MCF 10A (cell line): ENCODE results near the gene HES4. TPM values are rescaled to one million over a fixed set of nuclear protein-coding genes. Genes with fewer than 3 reads are reported as not detected.
"Not testable (repeated sequence)": the region's sequence is repeated elsewhere in the genome, so short reads cannot be mapped to it uniquely, and the experiment has no call there.

Source experiments
- BruUV-seq: library from RNA; stranded (reverse); fragments of 400-500 nt; replicated peaks from 2 replicates; lab custom pipeline; 2021; lab: Mats Ljungman, UMichigan
- CTCF ChIA-PET: fragments of 300-600 bp; sonication (Branson Sonifier 250); formaldehyde crosslinking; extraction: SDS; loops from one replicate; lab custom pipeline; 2021; ENCODE audit warnings: antibody characterized with exemption, inconsistent platforms; lab: Yijun Ruan, JAX
- POLR2A ChIA-PET: fragments of 300-600, 350-650 bp; sonication (Branson Sonifier 250); formaldehyde crosslinking; extraction: SDS; loops from one replicate; lab custom pipeline; 2020; ENCODE audit warnings: antibody characterized with exemption, inconsistent platforms; lab: Yijun Ruan, JAX
- DNase-seq: peaks from one replicate; pipeline ENCODE4 v3.0.0-alpha.2; 2018; ENCODE audit not compliant: unreplicated experiment
- H3K27ac Mint-ChIP-seq: one replicate; pipeline ENCODE4 v1.8.0; 2022; ENCODE audit warnings: mild to moderate bottlenecking, low read depth, mixed read lengths; ENCODE audit not compliant: unreplicated experiment
- H3K27me3 Mint-ChIP-seq: one replicate; pipeline ENCODE4 v1.8.0; 2022; ENCODE audit warnings: mixed read lengths; ENCODE audit not compliant: insufficient read depth, unreplicated experiment
- H3K36me3 Mint-ChIP-seq: one replicate; pipeline ENCODE4 v1.8.0; 2022; ENCODE audit warnings: mild to moderate bottlenecking, moderate library complexity, mixed read lengths; ENCODE audit not compliant: insufficient read depth, unreplicated experiment
- H3K4me1 Mint-ChIP-seq: one replicate; pipeline ENCODE4 v1.8.0; 2022; ENCODE audit warnings: mixed read lengths; ENCODE audit not compliant: insufficient read depth, unreplicated experiment
- H3K4me3 Mint-ChIP-seq: one replicate; pipeline ENCODE4 v1.8.0; 2022; ENCODE audit warnings: mild to moderate bottlenecking, moderate library complexity, mixed read lengths; ENCODE audit not compliant: unreplicated experiment
- H3K9me3 Mint-ChIP-seq: one replicate; pipeline ENCODE4 v1.8.0; 2022; ENCODE audit warnings: mixed read lengths; ENCODE audit not compliant: unreplicated experiment
- CTCF ChIP-seq: fragments of 200-600 bp; IDR thresholded peaks from one replicate; pipeline ENCODE4 v1.8.0; 2022; ENCODE audit warnings: antibody characterized with exemption, mild to moderate bottlenecking; ENCODE audit not compliant: unreplicated experiment
- intact Hi-C: fragments of 100-400 bp; cut with micrococcal nuclease; formaldehyde crosslinking; loops from 2 replicates; pipeline ENCODE4 v1.14.1; 2022
- total RNA-seq: library from RNA; stranded (reverse); gene quantifications from 2 replicates; pipeline ENCODE4 v1.2.3, GENCODE V29; 2022

The HES4 gene
- total RNA-seq, 1 experiment from 2014 or later: 42.1 TPM

GRCh38 chr1:995665-996633 is 3.9 kb downstream of the HES4 start:
- Mint-ChIP-seq H3K4me3 (no peak overlapping the region), H3K27me3 (no peaks in the 10 kb centered on the region), H3K36me3 (no peaks in the 10 kb centered on the region), H3K9me3 (peaks cover 11% of the 10 kb centered on the region), H3K4me1 (peaks cover 7% of the 10 kb centered on the region), H3K27ac (no peak overlapping the region)
- ChIA-PET POLR2A (interaction anchor here (1.4 kb wide), 1 partner anchor 12 kb away, joined by 3 read pairs; no protein-coding TSS in a partner anchor), CTCF (interaction anchor here (1.6 to 4.8 kb wide), 2 partner anchors 12 to 24 kb away, joined by 3 to 34 read pairs; partner anchors contain the start of gene AGRN)
- intact Hi-C loops: no loop called here
- BruUV-seq: no TSS peak
- DNase-seq: no peak
- TF ChIP-seq CTCF: no peak

DNA sequence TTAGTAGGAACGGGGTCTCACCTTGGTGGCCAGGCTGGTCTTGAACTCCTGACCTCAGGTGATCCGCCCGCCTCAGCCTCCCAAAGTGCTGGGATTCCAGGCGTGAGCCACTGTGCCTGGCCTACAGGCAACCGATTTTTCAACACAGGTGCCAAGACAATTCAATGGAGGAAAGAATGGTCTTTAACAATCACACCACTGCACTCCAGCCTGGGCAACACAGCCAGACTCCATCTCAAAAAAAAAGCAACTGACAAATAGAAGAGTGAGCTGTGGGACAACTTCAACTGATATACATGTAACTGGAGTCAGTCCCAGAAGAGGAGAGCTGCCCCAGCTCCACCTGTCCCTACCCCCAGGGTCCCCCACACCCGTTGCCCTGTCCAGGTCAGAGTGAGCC is 5.4 kb downstream of the HES4 start:
- H3K36me3 Mint-ChIP-seq, H3K27me3 Mint-ChIP-seq, intact Hi-C loops, H3K4me3 Mint-ChIP-seq, H3K27ac Mint-ChIP-seq, DNase-seq, BruUV-seq, H3K4me1 Mint-ChIP-seq: not testable (repeated sequence)
- CTCF ChIA-PET: interaction anchor here (0.7 to 4.8 kb wide), 5 partner anchors 10 to 70 kb away, joined by 3 to 34 read pairs (median 3); partner anchors contain the start of gene AGRN
- H3K9me3 Mint-ChIP-seq: peaks cover 11% of the 10 kb centered on the region
- POLR2A ChIA-PET: interaction anchor here (0.7 to 1.4 kb wide), 2 partner anchors 14 to 95 kb away, joined by 3 read pairs; no protein-coding TSS in a partner anchor

DNA sequence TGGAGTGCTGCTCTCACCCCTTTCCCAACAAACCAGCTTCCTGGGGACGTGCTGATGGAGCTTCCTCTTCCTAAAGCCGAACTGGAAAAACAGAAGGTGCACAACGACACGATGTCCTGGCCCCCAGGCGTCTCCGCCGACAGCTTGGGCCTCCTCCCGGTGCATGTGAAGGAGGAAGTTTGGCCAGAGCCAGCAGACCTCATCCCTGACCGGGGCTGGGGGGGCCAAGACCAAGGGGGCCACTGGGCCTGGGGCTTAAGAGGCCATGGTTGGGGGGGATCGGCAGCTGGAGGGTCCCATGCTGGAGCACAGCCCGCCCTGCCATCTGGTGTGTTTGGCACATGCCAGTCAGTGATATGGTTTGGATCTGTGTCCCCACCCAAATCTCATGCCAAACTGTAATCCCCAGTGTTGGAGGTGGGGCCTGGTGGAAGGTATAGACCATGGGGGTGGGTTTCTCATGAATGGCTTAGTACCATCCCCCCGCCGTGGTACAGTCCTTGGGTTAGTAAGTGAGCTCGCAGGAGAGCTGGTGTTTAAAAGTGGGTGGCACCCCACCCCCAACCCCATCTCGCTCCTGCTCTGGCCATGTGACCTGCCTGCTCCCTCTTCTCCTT is 6.4 kb downstream of the HES4 start:
- Mint-ChIP-seq H3K9me3 (peaks cover 11% of the 10 kb centered on the region), H3K36me3 (no peaks in the 10 kb centered on the region), H3K27ac (no peak overlapping the region), H3K27me3 (peaks cover 19% of the 10 kb centered on the region), H3K4me3 (no peak overlapping the region), H3K4me1 (peaks cover 4% of the 10 kb centered on the region)
- ChIA-PET POLR2A (no interaction called here), CTCF (interaction anchor here (3.6 to 4.8 kb wide), 2 partner anchors 9 to 71 kb away, joined by 12 to 34 read pairs; no protein-coding TSS in a partner anchor)
- TF ChIP-seq CTCF: no peak
- DNase-seq: no peak
- intact Hi-C loops: no loop called here
- no TSS peak for BruUV-seq

- CTCF ChIA-PET: interaction anchor here (1.1 to 4.8 kb wide), 4 partner anchors 8 to 72 kb away, joined by 4 to 34 read pairs (median 10); no protein-coding TSS in a partner anchor
- no peak for TF ChIP-seq CTCF
- no peak overlapping the region for H3K27ac Mint-ChIP-seq
- POLR2A ChIA-PET: interaction anchor here (0.6 kb wide), 1 partner anchor 77 kb away, joined by 3 read pairs; no protein-coding TSS in a partner anchor
- peaks cover 4% of the 10 kb centered on the region for H3K4me1 Mint-ChIP-seq
- H3K36me3 Mint-ChIP-seq: no peaks in the 10 kb centered on the region
- peaks cover 11% of the 10 kb centered on the region for H3K9me3 Mint-ChIP-seq
- H3K27me3 Mint-ChIP-seq: peaks cover 24% of the 10 kb centered on the region
- intact Hi-C loops: no loop called here
- DNase-seq: no peak
- no TSS peak for BruUV-seq
- H3K4me3 Mint-ChIP-seq: no peak overlapping the region
Observed at GRCh38 chr1:992362-992761, 7.5 kb downstream of the HES4 start.
